BLaER1 (cell line): ENCODE results near the gene GPR161.

Experiments used
- H3K27ac ChIP-seq: shearing (Covaris generic); formaldehyde crosslinking; 2 replicates; pipeline ENCODE4 v1.8.1; 2022
- H3K27me3 ChIP-seq: shearing (Covaris generic); formaldehyde crosslinking; 2 replicates; pipeline ENCODE4 v1.8.1; 2022
- H3K36me3 ChIP-seq: shearing (Covaris generic); formaldehyde crosslinking; 2 replicates; pipeline ENCODE4 v1.8.1; 2022
- H3K4me1 ChIP-seq: shearing (Covaris generic); formaldehyde crosslinking; 2 replicates; pipeline ENCODE4 v1.8.1; 2022
- H3K4me2 ChIP-seq: shearing (Covaris generic); formaldehyde crosslinking; 2 replicates; pipeline ENCODE4 v1.8.1; 2022
- H3K4me3 ChIP-seq: shearing (Covaris generic); formaldehyde crosslinking; 2 replicates; pipeline ENCODE4 v1.8.1; 2022
- H3K9ac ChIP-seq: shearing (Covaris generic); formaldehyde crosslinking; 2 replicates; pipeline ENCODE4 v1.8.1; 2022
- H3K9me3 ChIP-seq: shearing (Covaris generic); formaldehyde crosslinking; 2 replicates; pipeline ENCODE4 v1.8.1; 2022
- H4K20me1 ChIP-seq: shearing (Covaris generic); formaldehyde crosslinking; 2 replicates; pipeline ENCODE4 v1.8.1; 2022
- Cebpa-rat ChIP-seq: shearing (Covaris generic); IDR thresholded peaks from 2 replicates; pipeline ENCODE4 v1.8.1; 2022

Gene GPR161

DNA sequence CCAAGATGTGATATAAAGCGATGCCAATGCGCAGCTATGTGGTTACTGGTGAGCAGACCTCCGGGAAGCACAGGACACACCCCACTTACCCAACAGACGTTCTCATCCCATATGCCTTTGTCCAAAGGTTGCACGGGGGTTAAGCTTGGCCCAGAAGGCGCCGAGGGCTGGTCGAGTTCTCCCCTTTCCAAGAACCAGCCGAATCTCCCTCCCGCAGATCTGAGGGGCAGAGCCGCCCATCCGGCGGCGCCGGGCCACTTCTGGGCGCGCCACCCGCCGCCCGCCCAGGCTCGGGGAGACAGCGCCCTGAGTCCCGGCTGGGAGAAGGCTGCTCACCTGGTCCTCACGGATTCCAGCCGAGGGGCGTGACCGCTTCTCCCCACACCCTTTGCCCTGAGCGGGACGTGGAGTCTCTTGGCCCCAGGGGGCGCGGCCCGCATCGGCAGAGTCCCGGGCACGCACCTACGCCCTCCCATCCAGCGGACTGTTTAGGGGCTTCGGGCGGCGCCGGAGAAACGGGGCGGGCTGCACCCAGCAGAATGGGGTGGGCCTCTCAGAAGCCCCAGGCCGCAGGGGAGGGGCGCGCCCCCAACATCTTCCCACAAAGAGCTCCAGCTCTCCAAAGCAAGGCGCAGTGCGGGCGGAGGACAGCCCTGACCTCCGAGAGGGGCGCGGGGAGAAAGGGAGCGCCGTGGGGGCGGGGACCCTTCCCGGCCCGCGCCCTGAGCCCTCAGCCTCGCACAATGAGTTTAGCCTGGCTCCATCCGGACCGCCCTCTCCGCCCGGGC, 615 bp downstream of the GPR161 start:
- Histone ChIP-seq H3K9ac (peak overlapping the region; percentile 74), H3K27ac (peak overlapping the region; percentile 26; the same call in 1 of the 2 replicates)
- no peak for TF ChIP-seq Cebpa-rat

DNA sequence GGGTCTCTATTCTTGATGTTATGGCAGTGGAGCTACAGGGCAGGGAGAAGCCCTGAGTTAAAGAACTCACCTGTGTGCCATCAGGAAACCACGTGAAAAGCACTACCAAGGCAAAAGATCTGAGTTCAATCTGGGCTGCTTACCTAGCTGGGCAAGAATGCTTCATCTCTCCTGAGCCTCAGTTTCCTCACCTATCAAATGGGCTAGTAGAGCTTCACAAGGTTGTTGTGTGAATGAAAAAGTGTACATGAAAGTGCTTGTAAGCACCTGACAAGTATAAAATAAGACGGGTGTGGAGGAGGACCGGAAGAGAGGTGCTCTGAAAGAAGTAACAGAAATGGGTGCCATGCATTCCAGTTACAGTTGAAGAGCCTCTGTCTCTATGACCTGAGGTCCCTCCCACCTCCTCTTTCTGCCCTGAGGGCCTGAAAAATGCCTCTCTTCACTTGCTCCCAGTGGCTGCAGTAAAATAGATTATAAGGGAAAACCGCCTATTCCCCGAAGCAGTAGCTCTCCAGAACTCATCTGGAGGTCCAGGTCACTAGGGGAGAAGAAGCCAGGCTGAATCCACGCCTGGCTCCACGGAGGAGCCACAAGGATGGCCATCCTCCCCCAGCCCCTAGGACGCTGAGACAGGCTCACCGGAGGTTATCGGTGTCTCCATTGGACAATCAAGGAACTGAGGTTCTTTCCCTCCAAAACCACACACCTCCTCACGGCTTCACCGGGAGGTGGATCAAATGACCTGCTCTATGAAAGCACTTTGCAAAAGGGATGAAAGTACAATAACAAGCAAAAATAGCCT, 1.4 kb downstream of the GPR161 start:
- no peak for TF ChIP-seq Cebpa-rat
- Histone ChIP-seq H3K27ac (no peak overlapping the region), H3K27me3 (peaks cover 52% of the 10 kb centered on the region), H3K9me3 (no peaks in the 10 kb centered on the region), H3K4me3 (peak overlapping the region; percentile 80), H3K9ac (no peak overlapping the region), H3K4me2 (peak overlapping the region; percentile 99), H4K20me1 (peaks cover 19% of the 10 kb centered on the region; the same call in 1 of the 2 replicates), H3K4me1 (peaks cover 8% of the 10 kb centered on the region), H3K36me3 (no peaks in the 10 kb centered on the region)

More for the DNA sequence above, 615 bp downstream of the GPR161 start:
- Histone ChIP-seq H4K20me1 (peaks cover 19% of the 10 kb centered on the region; the same call in 1 of the 2 replicates), H3K36me3 (no peaks in the 10 kb centered on the region), H3K27me3 (peaks cover 52% of the 10 kb centered on the region), H3K4me3 (peak overlapping the region; percentile 80), H3K4me2 (peak overlapping the region; percentile 99), H3K9me3 (no peaks in the 10 kb centered on the region), H3K4me1 (peaks cover 8% of the 10 kb centered on the region)

DNA sequence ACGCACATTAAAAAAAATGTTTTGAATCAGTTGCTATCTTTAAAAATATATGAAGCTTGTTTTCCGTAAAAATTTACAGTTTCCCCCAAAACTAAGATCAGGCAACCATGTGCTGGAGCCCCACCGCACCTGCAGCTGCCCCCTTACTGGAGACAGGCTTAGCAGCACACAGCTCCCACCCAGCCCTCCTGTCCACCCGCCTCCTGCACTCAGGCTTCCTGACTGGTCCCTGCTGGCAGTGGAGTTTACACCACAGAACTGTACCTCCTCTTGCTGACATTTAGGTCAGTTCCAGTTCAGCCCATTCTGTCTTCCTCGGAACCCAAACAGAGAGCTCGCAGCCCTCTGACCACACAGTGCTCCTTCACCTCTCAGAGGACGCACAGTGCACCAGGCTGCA, 2.1 kb downstream of the GPR161 start:
- Histone ChIP-seq H4K20me1 (peaks cover 19% of the 10 kb centered on the region; the same call in 1 of the 2 replicates), H3K36me3 (no peaks in the 10 kb centered on the region), H3K4me1 (peaks cover 8% of the 10 kb centered on the region), H3K9me3 (no peaks in the 10 kb centered on the region), H3K9ac (no peak overlapping the region), H3K4me3 (no peak overlapping the region), H3K27me3 (peaks cover 52% of the 10 kb centered on the region), H3K4me2 (no peak overlapping the region), H3K27ac (no peak overlapping the region)
- no peak for TF ChIP-seq Cebpa-rat

DNA sequence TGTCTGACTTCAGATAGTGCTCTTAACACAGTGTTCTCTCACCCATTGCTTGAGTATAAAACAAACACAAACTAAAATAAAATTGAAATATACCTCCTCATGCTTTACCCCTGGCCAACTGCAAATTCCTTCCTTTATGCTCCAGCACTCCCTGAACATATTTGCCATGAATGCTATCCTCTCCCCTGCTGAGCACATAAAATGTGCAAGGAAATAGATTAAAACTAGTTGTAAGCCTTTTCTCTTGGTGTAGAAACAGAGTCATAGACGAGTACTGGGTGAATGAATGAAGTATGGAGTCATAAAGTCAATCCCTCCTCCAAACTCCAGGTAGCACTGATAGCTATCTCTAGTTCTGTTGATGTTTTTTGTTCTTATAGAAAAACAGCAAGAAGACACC, 2.6 kb downstream of the GPR161 start:
- no peak overlapping the region for H3K27ac ChIP-seq
- no peak overlapping the region for H3K9ac ChIP-seq
- TF ChIP-seq Cebpa-rat, result no peak
- no peak overlapping the region for H3K4me3 ChIP-seq
- peaks cover 19% of the 10 kb centered on the region; the same call in 1 of the 2 replicates for H4K20me1 ChIP-seq
- no peaks in the 10 kb centered on the region for H3K36me3 ChIP-seq
- peaks cover 8% of the 10 kb centered on the region for H3K4me1 ChIP-seq
- H3K27me3 ChIP-seq, result peaks cover 49% of the 10 kb centered on the region
- H3K9me3 ChIP-seq, result no peaks in the 10 kb centered on the region
- H3K4me2 ChIP-seq, result no peak overlapping the region

DNA sequence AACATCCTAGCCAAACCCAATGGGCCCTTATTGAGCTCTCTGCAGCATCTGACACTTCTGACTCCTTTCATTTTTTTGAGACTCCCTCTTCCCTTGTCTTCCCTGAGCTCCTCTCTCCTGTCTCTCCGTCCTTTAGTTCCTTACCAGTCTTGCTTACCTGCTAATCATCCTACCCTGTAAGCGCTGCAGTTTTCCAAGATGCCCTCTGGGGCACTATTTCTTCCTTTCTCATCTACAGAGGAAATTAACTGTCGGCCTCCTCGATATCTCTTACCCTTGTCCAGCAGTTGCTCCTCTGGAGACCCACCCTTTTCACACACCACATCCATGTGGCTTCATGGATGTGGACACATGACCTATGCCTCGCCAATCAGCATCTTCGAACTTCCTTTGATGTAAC, 6.8 kb downstream of the GPR161 start:
- H3K36me3 ChIP-seq, result no peaks in the 10 kb centered on the region
- no peaks in the 10 kb centered on the region for H3K4me1 ChIP-seq

DNA sequence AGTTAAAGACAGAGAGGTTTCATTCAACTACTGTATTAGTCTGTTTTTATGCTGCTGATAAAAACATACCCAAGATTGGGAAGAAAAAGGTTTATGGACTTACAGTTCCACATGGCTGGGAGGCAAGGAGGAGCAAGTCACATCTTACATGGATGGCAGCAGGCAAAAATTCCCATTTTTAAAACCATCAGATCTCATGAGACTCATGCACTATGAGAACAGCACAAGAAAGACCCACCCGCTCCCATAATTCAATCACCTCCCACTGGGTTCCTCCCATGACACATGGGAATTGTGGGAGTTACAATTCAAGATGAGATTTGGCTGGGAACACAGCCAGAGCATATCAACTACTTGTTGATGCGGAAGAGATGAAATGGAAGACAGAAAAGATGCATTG, 9.2 kb downstream of the GPR161 start:
- Histone ChIP-seq H3K4me2 (no peak overlapping the region), H3K9ac (no peak overlapping the region), H3K36me3 (no peaks in the 10 kb centered on the region), H3K27ac (no peak overlapping the region), H3K4me3 (no peak overlapping the region), H3K4me1 (no peaks in the 10 kb centered on the region), H3K9me3 (peaks cover 11% of the 10 kb centered on the region), H3K27me3 (no peaks in the 10 kb centered on the region), H4K20me1 (no peaks in the 10 kb centered on the region)
- TF ChIP-seq Cebpa-rat, result no peak

More for the DNA sequence above, 6.8 kb downstream of the GPR161 start:
- no peak overlapping the region for H3K27ac ChIP-seq
- H3K27me3 ChIP-seq, result peaks cover 11% of the 10 kb centered on the region
- no peak for TF ChIP-seq Cebpa-rat
- peaks cover 7% of the 10 kb centered on the region; the same call in 1 of the 2 replicates for H4K20me1 ChIP-seq
- no peak overlapping the region for H3K9ac ChIP-seq
- no peak overlapping the region for H3K4me2 ChIP-seq
- H3K4me3 ChIP-seq, result no peak overlapping the region
- H3K9me3 ChIP-seq, result peaks cover 11% of the 10 kb centered on the region

DNA sequence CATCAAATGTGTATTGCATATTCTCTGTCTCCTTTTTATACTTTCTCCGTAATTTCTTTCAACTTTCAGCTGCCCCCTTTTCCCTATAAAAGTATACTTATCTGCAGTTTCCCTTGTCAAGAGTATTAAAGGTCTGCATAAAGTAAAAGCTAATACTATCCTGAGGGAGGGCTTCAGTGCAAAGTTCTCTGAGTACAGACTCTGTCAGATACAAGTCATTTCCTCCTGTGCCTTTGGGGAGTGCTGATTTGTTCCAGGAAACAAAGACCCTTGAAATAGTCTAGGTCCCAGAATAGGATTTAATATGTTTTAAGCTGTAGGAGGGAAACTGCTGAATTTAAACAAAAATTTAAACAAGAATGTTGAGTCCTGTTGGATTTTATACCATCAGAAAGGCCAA, 11.7 kb downstream of the GPR161 start:
- Histone ChIP-seq H4K20me1 (no peaks in the 10 kb centered on the region), H3K9ac (no peak overlapping the region), H3K27ac (no peak overlapping the region), H3K9me3 (peaks cover 16% of the 10 kb centered on the region), H3K36me3 (no peaks in the 10 kb centered on the region), H3K4me1 (no peaks in the 10 kb centered on the region), H3K27me3 (no peaks in the 10 kb centered on the region), H3K4me2 (no peak overlapping the region), H3K4me3 (no peak overlapping the region)
- no peak for TF ChIP-seq Cebpa-rat

DNA sequence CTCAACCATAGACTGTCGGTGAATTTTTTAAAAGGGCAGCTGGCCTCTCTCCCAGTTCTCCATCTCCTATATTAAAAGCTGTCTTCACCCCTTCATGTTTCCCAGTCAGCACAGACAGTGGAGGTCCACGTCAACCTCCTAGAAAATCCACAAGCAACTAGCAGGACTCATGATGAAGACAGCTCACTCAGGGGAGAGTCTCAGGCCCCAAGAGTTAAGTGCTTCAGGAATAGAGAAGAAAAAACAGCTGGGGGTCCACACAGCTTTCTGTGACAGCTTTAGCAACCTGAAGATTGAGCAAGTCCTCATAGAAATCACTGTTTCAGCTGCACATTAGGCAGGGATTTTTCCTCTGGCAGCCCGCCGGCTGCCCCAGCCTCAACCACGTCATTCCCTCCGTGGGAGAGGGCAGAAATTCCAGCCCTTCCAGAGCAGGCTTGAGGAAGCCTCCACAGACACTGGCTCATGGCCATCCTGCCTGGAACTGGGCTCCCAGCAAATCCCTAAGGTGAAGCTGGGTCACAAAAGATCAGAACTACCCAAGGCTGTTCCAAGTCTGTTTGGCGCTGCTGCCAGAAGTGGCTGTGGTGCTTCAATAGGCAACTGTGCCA, 15.2 kb downstream of the GPR161 start:
- Histone ChIP-seq H3K9me3 (peaks cover 14% of the 10 kb centered on the region), H3K4me1 (no peaks in the 10 kb centered on the region), H3K9ac (no peak overlapping the region), H3K4me3 (no peak overlapping the region), H4K20me1 (no peaks in the 10 kb centered on the region), H3K27ac (no peak overlapping the region), H3K4me2 (no peak overlapping the region), H3K36me3 (no peaks in the 10 kb centered on the region), H3K27me3 (no peaks in the 10 kb centered on the region)
- TF ChIP-seq Cebpa-rat, result no peak

DNA sequence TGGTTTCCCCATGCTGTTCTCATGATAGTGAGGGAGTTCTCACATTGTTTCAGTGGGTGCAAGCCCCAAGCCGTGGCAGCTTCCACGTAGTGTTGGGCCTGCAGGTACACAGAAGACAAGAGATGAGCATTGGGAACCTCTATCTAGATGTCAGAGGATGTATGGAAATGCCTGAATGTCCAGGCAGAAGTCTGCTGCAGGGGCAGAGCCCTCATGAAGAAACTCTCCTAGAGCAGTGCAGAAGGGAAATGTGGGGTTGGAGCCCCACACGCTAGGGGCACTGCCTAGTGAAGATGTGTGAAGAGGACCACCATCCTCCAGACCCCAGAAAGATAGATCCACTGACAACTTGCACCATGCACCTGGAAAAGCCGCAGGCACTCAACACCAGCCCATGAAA, 17.0 kb downstream of the GPR161 start:
- Histone ChIP-seq H3K4me2 (no peak overlapping the region), H3K27me3 (no peaks in the 10 kb centered on the region), H3K4me3 (no peak overlapping the region), H3K9ac (no peak overlapping the region), H3K36me3 (no peaks in the 10 kb centered on the region), H4K20me1 (no peaks in the 10 kb centered on the region), H3K4me1 (no peaks in the 10 kb centered on the region), H3K9me3 (peaks cover 14% of the 10 kb centered on the region), H3K27ac (no peak overlapping the region)
- no peak for TF ChIP-seq Cebpa-rat

DNA sequence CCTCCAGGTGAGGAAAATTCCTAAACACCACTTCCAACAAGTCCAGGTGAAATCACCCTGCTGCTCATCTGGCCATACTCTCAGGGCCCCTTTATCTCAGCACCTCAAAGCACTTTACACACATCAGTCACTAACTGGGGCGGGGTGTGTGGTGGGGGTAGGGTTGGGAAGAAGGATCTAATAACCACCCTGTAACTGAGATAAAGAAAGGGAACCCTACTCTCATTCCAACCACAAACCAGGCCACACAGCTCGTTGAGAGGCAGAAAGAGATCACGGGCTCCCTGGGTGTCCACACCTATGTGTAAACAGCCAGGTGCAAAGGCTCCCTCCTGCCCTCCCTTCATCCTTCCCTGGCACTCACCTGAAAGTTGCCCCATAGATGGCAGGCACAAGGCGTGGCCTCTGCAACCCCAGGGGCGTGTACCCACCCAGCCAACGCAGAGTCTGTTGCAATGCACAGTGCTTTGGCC, 20.4 kb downstream of the GPR161 start:
- TF ChIP-seq Cebpa-rat, result no peak
- Histone ChIP-seq H3K9me3 (peaks cover 14% of the 10 kb centered on the region), H3K27ac (no peak overlapping the region), H4K20me1 (no peaks in the 10 kb centered on the region), H3K4me1 (no peaks in the 10 kb centered on the region), H3K27me3 (no peaks in the 10 kb centered on the region), H3K4me3 (no peak overlapping the region), H3K9ac (no peak overlapping the region), H3K36me3 (no peaks in the 10 kb centered on the region), H3K4me2 (no peak overlapping the region)
